NCI-H2227 treated with DMSO at 0.1 percent for 48 hours (cell line): ENCODE data around the gene UXT.
A peak's percentile ranks its signal among the peaks of the same experiment; 100 is the strongest.
"Not testable (repeated sequence)": the region's sequence is repeated elsewhere in the genome, so short reads cannot be mapped to it uniquely, and the experiment has no call there.

Experiments
- DNase-seq: peaks from one replicate; lab custom pipeline; 2025; lab: John Stamatoyannopoulos, UW

UXT gene, protein sequence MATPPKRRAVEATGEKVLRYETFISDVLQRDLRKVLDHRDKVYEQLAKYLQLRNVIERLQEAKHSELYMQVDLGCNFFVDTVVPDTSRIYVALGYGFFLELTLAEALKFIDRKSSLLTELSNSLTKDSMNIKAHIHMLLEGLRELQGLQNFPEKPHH

GRCh38 chrX:47658684-47659420 is at the start of gene UXT:
Gene UXT, minus strand, starts transcription at chrX:47659180. Its CDS starts 253 bp downstream, at chrX:47658927.
- DNase-seq: peak; percentile 99

DNA sequence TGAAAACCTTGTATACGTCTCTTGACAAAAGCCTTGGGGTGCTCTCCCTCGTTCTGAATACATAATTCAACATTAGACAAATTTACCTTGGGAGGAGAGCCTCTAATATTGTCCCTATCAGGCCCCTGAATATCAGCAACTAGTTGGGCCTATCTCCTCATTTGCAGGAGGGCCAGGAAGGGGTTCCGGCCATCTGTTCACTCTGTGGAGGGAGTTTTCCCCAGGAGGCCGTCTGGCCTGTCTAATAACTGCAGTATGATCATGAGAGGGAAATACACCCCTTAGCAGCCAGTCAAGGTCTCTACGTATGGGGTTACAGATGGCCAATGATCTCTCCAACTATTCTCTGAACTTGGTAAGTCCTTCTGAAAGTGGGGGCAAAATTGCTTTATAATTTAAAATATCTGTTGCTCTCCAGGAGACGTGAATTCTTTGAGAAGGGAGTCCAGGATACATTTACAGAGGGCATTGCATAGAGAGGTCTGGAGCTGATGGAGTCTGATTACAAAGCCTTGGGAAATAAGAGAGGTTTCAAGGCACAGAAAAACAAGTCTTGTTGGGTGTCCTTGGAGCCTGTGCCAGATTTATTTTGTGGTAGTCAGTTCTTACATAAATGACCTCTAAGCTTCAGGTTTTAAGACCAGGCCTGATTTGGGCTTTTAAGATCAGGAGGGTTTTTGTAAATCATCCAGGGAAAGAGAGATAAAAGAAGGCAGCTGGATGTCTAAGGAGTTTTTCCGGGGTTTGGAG is 48.2 kb upstream of the UXT start:
- no peak for DNase-seq

- no peak for DNase-seq
Observed at GRCh38 chrX:47706575-47706974, 47.6 kb upstream of the UXT start.

GRCh38 chrX:47704736-47705135 is 45.8 kb upstream of the UXT start:
- no peak for DNase-seq

- DNase-seq: no peak
Observed at GRCh38 chrX:47697181-47697580, 38.2 kb upstream of the UXT start.

GRCh38 chrX:47690175-47690574 is 31.2 kb upstream of the UXT start:
- DNase-seq: no peak

DNA sequence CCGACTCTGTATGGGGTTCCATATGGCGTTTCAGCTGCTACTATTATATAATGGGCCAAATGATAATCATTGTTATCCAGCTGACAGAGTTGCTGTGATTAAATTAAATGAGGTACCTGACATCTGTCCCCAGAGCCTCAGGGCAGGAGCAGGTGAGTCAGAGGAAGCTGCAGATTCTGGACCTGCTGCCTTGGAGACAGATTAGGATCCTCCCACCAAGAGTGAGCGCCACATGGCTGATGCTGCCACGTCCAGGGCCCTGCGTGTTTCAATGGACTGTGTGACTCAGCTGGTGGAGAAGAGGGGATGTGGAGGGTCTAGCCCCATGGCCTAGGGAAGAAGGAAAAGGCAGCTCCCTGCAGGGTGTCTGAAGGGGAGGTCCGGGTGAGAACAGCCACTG is 28.3 kb upstream of the UXT start:
- peak; percentile 8 for DNase-seq

GRCh38 chrX:47683829-47684205 is 24.8 kb upstream of the UXT start:
- no peak for DNase-seq

DNA sequence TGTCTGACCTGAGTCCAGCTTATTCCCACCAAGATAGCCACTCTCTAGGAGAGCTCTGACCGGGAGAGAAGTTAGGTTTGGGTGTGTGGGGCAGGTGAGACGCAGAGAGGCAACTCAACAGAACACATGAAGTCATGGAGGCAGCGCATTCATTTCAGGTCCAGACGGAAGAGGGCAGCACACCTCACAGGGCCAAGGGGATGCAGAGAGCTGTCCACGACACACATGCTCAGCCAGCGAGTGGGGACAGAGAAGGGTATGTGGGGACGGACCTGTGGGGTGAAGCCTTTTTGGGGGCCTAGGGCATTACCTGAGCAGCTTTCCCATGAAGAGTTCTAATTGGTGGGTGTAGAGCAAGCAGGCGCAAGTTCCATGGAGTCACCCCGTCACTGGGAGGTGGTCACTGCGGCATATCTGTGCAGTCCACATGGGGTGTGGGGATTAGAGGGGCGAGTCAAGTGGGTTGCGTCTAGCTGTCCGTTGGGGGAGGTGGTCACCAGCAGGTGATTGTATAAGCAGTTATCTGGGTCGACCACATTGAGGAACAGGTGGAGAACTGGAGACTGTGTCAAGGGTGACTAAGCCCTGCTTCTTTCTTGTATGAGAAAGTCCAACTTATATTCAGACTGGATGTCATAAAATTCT is 24.3 kb upstream of the UXT start:
- no peak for DNase-seq

DNA sequence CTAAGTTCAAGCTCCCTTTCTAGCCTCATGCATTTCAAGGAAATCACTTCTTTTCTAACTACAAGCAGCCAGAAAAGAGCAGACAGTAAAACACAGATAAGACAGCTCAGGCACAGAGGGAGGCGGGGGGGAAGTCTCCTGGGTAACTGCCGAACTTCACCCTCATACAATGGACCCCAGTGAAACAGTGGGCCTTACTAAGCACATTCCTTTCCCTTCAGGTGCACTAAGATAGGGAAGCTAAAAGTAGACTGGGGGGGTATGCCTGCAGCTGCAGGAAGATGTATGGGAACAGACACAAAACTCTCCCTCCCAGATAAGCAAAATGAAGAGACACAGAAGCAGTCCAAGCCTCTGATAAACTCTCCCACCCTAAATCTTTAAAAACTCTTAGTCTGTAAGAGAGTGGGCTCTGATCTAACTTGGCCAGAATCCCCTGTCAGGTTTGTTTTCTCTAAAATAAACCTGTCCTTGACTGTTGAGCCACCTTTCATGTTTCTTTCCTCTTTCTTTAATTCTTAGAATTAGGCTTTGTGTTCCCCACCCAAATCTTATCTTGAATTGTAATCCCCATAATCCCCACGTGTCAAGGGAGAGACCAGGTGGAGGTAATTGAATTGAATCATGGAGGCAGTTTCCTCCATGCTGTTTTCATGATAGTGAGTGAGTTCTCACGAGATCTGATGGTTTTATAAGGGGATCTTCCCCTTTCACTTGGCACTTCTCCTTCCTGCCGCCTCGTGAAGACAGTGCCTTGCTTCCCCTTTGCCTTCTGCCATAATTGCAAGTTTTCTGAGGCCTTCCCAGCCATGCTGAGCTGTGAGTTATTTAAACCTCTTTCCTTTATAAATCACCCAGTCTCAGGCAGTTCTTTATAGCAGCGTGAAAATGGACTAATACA is 17.2 kb upstream of the UXT start:
- DNase-seq: not testable (repeated sequence)

DNA sequence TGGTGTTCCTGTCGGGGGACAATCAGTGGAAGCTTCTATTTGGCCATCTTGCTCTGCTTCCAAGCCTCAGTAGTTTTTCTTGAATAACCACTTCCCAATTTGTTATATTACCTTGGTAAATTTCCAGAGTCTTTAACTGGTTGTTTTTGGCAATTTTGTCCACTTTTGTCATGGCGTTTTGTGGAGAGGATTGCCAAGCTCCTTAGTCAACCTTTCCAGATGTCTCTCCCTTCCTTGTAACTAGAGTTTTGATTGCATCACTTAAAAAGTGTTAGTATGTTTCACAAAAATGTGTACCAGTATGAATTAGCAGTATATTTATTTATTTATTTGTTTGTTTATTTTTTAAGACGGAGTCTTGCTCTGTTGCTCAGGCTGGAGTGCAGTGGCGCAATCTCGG is 15.8 kb upstream of the UXT start:
- no peak for DNase-seq

DNA sequence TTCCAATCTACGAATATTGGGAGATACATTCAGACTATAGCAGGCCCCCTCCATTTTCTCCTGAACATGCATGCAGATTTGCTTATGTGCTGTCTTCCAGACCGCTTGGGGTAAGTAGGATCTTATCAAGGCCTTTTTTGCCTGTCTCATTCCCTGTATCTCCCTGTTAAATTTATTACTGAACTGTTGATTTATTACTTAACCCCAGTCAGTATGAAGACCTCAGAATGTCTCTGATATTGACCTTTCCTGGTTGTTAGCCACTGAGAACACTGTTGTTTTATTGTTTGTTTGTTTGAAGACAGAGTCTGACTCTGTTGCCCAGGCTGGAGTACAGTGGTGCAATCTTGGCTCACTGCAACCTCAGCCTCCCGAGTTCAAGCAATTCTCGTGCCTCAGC is 6.8 kb upstream of the UXT start:
- not testable (repeated sequence) for DNase-seq

- DNase-seq: no peak
Observed at GRCh38 chrX:47664737-47665136, 5.8 kb upstream of the UXT start.

GRCh38 chrX:47662144-47662657 is 3.2 kb upstream of the UXT start:
- no peak for DNase-seq

DNA sequence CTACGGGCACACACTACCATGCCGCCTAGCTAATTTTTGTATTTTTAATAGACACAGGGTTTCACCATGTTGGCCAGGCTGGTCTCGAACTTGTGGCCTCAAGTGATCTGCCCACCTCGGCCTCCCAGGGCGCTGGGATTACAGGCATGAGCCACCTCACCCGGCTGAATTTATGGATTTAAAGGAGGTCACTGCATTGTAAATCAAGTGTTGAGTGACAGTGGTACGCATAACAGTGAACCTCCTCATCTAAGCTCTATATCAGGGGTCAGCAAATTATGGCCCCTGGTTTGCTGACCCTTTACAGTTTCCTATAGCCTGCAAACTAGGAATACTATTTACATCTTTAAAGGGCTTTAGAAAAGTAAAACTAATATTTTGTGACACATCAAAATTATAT is 2.6 kb upstream of the UXT start:
- no peak for DNase-seq

DNA sequence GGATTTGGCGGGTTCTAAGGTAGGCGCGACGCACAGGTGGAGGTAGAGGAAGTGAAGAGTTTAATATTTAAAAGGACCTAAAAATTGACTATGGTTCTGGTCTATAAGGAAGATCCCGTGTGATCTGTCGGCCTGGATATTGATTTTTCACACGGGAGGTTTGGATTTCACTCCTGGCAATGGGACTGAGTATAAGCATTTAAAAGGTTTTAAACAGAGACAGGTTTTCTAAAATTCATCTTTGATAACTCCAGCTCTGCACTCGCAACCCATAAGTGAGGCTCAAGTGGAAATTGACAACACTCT is 394 bp upstream of the UXT start:
- DNase-seq: no peak

GRCh38 chrX:47658301-47658683 is 688 bp downstream of the UXT start:
- no peak for DNase-seq

DNA sequence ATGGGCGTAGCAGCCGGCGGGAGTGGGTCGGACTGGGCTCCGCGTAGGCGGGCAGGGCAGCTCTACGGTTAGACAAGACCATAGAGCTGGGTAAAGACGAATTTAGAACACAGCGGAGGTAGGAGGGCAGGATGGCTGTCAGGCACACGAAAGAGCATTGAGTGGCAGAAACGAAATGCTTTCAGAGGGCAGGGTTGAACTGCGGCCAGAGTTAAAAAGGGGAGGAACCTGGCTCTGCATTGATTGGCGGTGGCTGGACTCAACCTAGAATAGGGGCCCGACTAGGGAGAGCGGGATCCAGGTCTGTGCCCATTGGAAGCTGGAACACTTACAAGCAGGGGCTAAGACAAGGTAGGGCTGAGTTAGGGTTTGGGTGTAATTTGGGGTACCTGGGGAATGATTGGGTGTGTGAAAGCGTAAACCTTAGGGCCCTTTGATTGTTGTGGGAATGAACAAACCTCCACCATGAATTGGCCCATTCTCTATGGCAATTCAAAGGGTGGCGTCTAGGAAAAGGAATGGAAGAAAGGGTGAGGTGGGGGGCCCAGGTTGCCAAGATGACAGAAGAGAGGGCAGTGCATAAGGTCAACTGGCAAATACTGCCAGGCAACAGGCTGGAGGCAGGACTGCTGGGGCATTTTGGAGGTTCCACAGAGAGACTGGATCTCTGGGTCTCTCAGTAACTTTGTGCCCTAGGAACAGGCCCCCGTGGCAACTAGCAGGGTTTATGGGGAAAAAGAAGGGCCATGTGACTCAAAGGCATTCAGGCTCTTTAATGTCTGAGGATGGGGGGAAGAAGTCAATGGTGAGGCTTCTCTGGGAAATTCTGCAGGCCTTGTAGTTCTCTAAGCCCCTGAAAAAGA is 7.7 kb downstream of the UXT start:
- no peak for DNase-seq

DNA sequence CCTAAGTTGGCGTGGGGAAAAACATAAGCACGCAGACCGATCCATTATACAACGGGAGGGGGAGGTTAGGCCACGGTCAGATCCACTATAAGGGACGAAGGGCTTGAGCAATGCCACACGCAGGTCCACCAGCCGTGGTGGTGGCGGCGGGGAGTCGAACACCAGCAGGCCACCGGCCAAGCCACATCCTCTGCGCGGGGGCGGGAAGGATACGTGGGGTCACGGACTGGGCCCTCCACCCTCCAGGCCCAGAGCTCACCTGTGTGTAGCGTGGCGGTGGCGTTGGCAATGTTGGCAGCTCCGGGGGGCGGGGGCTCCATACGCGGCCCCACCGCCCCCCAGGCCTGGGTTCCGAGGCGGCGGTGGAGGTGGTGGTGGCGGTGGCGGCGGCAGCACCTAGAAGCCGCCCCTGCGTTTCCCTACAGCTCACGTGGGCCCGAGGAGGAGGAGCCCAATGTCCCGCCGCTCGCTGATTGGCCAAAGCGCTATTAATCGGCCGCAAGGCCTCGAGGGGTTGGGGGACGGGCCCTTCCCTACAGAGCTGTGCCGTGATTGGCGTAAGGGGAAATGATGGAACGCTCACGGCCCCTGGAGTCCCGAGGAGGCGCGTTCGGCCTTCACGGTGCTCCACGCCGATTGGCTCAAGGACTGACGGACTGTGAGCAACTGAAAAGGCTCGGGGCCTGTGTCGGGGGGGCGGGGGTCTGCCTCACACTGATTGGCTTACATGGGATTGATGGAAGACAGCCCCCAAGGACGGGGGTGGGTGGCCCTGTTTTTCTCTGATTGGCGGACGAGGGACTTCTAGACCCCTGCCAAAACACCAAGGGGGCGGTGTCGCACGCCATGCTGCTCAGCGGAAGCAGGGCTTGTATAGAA is 8.6 kb downstream of the UXT start, which contains the start of gene ELK1:
ELK1 (minus strand) TSS at position 400 of the 879 bp plus-strand sequence. CDS start 9,122 bp downstream, outside the sequence.
- peak; percentile 98 for DNase-seq

- DNase-seq: no peak
Observed at GRCh38 chrX:47649781-47650163, 9.2 kb downstream of the UXT start.
